Urinary bladder (tissue), 4 donors: ENCODE measurements around the gene C1orf198. TPM values are rescaled to one million over a fixed set of nuclear protein-coding genes. Genes with fewer than 3 reads are reported as not detected.

Experiments
- DNase-seq: peaks from one replicate; pipeline ENCODE4 v3.0.0-alpha.2; 2015; ENCODE audit errors: extremely low spot score
- H3K27ac ChIP-seq: one replicate; pipeline ENCODE4 v1.5.1; 2013; ENCODE audit warnings: low read depth, mild to moderate bottlenecking, moderate library complexity
- H3K36me3 ChIP-seq: one replicate; pipeline ENCODE4 v1.6.1; 2013; ENCODE audit warnings: mild to moderate bottlenecking, moderate library complexity; ENCODE audit not compliant: insufficient read depth
- H3K4me1 ChIP-seq: one replicate; pipeline ENCODE4 v1.6.1; 2013; ENCODE audit warnings: mild to moderate bottlenecking, moderate library complexity; ENCODE audit not compliant: insufficient read depth
- H3K4me3 ChIP-seq: one replicate; pipeline ENCODE4 v1.5.1; 2013; ENCODE audit warnings: low read depth, low read length
- WGBS: extraction: QIAGEN DNeasy Blood & Tissue Kit; methylation state at CpG from one replicate; pipeline ENCODE4 v1.1.7; 2013; 5-methylcytosine and 5-hydroxymethylcytosine counted together
- polyA plus RNA-seq: library from polyadenylated mRNA; stranded (reverse); fragments of 200-250 nt; gene quantifications from one replicate; pipeline ENCODE4 v1.2.3, GENCODE V29; 2013
- total RNA-seq: library from RNA; depleted of rRNA; stranded (reverse); fragments of >200 nt; gene quantifications from one replicate; pipeline ENCODE4 v1.2.3, GENCODE V29; 2014
- donor health status: healthy with polysubstance abuse.
- donor health status: healthy.

Gene C1orf198
- total and polyA plus RNA-seq, 2 donors: 35.6 to 55.1 TPM

DNA sequence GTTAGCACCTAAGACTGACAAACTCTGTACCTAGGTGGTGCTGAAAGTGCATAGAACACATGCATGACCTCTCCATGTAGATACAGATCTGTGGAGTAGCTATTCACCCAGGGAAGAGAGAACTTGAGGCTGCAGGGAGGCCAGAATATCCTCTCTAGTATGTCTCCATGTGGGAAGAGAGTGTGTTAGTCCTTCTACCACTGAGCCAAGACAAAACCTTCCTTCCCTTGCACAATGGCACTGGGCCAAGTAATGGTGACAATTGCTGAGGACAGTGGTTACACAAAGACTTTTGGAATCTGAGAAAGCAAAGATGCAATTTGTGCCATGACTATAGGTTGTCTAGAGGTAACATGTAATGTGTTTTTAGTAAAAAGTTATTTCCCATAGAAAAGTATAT, 52.3 kb downstream of the C1orf198 start:
- DNase-seq: no peak
- no peaks in the 10 kb centered on the region for H3K36me3 ChIP-seq
- H3K4me3 ChIP-seq: no peak overlapping the region
- H3K27ac ChIP-seq: no peak overlapping the region
- no peaks in the 10 kb centered on the region for H3K4me1 ChIP-seq

DNA sequence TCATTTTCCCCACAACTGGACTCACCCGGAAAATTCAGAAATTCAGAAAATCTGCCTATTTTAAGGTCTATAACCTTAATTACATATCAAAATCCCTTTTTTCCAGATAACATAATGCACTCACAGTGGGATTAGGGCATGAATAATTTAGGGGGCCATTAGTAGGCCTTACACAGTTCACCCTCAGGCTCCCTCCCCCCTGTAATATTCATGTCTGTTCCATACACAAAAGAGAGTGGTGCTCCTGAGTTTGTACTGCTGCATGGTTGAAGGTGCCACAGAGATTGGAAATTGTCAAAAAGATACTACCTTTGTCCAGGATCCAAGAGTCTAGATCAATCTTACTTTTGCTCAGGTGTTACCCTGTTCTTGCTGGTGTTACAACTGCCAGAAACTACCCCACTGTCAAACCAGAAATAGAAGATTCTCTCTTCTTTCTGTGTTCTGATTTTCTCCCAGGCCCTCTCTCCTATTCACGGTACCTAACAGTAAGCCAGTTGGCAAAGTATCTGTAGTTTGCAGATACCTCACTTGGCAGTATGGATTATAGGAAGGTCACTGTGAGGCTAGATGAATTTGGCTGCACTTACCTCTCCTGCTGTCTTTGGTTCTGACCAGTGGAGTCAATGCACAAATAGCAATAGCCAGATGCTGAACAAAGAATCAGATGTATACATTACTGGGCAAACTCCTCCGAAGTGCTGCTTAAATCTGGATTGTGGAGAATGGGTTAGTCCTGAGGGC, 53.2 kb downstream of the C1orf198 start:
- DNase-seq: no peak
- Histone ChIP-seq H3K27ac (no peak overlapping the region), H3K4me3 (no peak overlapping the region), H3K36me3 (no peaks in the 10 kb centered on the region), H3K4me1 (no peaks in the 10 kb centered on the region)
- 68% methylated on average over 3 of the region's 3 CpGs for WGBS

DNA sequence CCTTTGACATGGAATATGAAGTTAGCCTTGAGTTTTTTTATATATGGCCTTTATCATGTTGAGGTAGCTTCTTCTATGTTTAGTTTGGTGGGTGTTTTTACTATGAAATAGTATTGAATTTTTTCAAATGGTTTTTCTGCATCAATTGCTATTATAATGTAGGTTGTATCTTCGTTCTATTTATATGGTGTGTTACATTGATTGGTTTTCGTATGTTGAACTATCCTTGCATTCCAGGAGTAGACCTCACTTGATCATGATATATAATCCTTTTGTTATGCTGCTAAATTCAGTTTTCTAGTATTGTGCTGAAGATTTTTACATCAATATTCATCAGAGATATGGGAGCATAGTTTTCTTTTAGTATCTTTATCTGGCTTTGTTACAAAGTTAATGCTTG, 55.8 kb downstream of the C1orf198 start:
- WGBS: 95% methylated on average over 2 of the region's 2 CpGs
- Histone ChIP-seq H3K4me1 (no peaks in the 10 kb centered on the region), H3K27ac (no peak overlapping the region), H3K4me3 (no peak overlapping the region), H3K36me3 (no peaks in the 10 kb centered on the region)
- DNase-seq: no peak

DNA sequence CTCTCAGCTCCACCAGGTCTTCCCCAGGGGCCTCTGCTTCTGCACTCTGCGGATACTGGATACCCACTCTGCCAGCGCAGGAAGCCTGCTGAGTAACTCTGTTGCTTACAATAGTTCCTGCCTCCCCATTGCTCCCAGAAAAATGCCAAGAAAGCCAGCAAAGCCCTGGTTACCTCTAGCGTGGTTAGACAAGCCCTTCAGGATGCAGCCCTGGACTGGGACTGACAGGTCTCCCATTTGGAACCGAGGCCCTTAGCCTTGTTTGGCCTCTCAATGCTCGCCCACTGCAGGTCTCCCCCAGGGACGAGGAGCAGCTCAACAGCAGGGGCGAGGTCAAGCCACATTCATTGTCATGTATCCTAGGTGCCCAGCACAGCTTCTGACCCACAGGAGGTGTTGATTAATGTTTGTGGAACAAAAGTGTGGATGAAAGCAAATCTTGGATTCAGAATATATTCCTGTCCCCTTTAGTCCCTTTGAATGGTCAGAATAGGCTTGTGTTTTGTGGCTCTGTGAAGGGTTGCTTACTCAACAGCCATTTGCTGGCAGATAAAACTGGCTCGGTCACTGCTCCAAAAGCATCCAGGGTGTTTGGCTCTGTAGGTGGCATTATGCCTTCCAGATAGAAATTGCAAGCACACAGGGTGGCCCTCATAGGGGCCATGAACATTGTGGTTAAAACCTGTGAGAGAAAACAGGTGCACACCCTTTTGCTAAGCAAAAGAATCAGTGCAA, 58.9 kb downstream of the C1orf198 start:
- H3K4me3 ChIP-seq: no peak overlapping the region
- no peak overlapping the region for H3K27ac ChIP-seq
- no peaks in the 10 kb centered on the region for H3K4me1 ChIP-seq
- no peak for DNase-seq
- WGBS: 83% methylated on average over 8 of the region's 8 CpGs
- H3K36me3 ChIP-seq: no peaks in the 10 kb centered on the region

DNA sequence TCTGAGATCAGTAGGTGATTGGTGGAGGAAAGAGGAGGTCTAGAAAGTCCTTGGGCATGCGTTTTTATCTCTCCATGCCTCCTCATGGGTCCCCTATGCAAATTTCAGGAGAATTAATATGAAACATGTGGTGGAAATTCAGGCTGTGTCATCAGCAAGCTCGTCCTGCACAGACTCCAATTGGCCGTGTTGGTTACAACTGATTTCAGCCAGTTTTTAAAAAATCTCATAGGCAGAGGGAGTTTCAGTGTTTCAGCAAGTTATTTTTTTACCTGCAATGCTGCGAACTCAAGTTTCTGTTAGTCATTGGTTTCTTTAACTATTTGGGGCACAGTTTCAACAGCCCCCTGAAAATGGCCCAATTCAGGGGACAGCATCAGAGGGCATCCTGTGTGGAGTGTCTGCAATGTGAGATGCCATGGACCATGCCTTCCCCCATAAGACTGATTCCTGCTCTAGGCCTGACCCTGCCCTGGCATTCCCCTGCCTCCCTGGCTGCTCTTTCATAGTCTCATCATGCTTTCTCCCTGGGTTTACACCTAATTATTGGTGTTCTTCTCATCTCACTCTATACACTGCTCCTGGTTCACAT, 59.9 kb downstream of the C1orf198 start:
- Histone ChIP-seq H3K4me3 (no peak overlapping the region), H3K4me1 (no peaks in the 10 kb centered on the region), H3K36me3 (no peaks in the 10 kb centered on the region), H3K27ac (no peak overlapping the region)
- 49% methylated on average over 4 of the region's 4 CpGs for WGBS
- DNase-seq: no peak

DNA sequence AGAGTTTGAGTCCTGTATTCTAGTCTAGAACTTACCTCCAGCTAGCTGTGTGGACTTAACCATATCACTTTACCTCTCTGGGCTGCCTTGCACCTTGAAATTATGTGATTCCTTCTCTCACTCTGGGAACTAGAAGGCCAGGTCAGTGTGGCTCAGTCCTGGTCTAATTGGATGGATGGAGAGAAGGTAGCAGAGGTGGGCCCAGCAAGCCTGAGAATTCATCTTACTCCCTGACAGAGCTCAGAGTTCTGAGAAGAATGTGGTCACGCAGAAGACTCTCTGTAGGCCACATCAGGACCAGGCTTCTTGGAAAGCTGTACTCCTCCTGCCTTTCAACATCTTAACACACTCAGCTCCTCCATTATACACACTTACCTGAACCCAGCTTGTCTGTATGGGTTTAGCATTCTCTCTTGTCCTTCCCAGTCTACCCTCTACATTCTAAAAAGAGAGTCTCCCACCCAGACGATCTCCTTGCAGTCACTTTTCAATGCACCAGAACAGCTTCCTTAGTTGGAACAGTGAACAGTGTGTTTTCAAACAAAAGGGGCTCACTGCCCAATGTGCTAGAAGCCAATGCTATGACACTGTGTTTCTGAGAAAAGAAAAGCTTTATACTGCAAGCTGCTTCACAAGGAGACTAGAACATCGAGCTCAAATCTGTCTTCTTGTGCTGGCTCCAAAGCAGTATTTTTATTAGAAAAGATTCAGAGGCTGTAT, 60.6 kb downstream of the C1orf198 start:
- Histone ChIP-seq H3K36me3 (no peaks in the 10 kb centered on the region), H3K4me3 (no peak overlapping the region), H3K4me1 (no peaks in the 10 kb centered on the region), H3K27ac (no peak overlapping the region)
- no peak for DNase-seq
- WGBS: 53% methylated on average over 3 of the region's 3 CpGs

DNA sequence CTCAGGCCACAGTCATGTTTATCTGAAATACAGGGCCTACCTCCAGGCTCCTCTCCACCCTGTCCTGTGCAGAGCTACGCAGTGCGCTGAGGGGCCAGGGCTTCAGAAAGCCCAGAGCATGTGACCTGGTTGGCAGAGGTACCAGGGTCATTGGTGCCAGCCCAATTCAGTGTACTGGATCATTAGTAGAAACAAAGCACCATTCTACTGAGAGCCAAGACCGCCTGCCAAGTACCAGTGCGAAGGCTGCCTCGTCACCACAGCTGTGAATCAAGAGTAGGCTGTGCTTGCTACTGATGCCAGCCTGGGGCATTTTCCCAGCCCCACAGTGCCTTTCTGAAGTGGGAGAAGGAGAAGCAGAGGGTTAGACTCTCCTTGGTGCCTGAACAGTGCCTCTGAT, 61.3 kb downstream of the C1orf198 start:
- H3K4me1 ChIP-seq: no peaks in the 10 kb centered on the region
- 96% methylated on average over 5 of the region's 5 CpGs for WGBS
- no peak overlapping the region for H3K4me3 ChIP-seq
- no peak for DNase-seq
- H3K36me3 ChIP-seq: no peaks in the 10 kb centered on the region
- no peak overlapping the region for H3K27ac ChIP-seq

DNA sequence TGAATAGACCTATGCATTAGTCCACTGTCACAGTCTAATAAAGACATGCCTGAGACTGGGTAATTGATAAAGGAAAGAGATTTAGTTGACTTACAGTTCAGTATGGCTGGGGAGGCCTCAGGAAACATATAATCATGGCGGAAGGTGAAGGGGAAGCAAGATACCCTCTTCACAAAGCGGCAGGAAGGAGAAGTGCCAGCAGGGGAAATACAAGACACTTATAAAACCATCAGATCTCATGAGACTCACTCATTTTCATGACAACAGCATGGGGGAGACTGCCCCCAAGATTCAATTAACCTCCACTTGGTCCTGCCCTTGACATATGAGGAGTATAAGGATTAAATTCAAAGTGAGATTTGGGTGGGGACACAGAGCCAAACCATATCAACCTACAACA, 61.8 kb downstream of the C1orf198 start:
- no peak overlapping the region for H3K4me3 ChIP-seq
- 95% methylated on average over 2 of the region's 2 CpGs for WGBS

DNA sequence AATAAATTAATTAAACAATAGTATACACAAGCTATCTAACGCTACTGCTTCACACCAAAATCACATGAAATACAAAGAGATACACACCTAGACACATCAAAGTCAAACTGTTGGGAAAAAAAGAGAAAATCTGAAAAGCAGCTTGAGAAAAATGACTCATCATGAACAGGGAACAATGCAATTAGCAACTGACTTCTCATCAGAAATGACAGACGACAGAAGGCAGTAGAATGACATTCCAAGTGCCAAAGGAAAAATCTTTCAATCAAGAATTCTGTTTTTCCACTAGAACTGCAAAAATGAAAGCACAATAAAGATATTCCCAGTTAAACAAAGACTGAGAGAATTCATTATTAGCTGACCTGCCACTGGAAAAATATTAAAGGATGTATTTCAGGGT, 63.9 kb downstream of the C1orf198 start:
- DNase-seq: no peak
- no peak overlapping the region for H3K27ac ChIP-seq
- 87% methylated on average over 2 of the region's 2 CpGs for WGBS
- no peak overlapping the region for H3K4me3 ChIP-seq
- H3K36me3 ChIP-seq: no peaks in the 10 kb centered on the region
- H3K4me1 ChIP-seq: no peaks in the 10 kb centered on the region

More for the DNA sequence above, 61.8 kb downstream of the C1orf198 start:
- Histone ChIP-seq H3K36me3 (no peaks in the 10 kb centered on the region), H3K4me1 (no peaks in the 10 kb centered on the region), H3K27ac (no peak overlapping the region)
- DNase-seq: no peak

DNA sequence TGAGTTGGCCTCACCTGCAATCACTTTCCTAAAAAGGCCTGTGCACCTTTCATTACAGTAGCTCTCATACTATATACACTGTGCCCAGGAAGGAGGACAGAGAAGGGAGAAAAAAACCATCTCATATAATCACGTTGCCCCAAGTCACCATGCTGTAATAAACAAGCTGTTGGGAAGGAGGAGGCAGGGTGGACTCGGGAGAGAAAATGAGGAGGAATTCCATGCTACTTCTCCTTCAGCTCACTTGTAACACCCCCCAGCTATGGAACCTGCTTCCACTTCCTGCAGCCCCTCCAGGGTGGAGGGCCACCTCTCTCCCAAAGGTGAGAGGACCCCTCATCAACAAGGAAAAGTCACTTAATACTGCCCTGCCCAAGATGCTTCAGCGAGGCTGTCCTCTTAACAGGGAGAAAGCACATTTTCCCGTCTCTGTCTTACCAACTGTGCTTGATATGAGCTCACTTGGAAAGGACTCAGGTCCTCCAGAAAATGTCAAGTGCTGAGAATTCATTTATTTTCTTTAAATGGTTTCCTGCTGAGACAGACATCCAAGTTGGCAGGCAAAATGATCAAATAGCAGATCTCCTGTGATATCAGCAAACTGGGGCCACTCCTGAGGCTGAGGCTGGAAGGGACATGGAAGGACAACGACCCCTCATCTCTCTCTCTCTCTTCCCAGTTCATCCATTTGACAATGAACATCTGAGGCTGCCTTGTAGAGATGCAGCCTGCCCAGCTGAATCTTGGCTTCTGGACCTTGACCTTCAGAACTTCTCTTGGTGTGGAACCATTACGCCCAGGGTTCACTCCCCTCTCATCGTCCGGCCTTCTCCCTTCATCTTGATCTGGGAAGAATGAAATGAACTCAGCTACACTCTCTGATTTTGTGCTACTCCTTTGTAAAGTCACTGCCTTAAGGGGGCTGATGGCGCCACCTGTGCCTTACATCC, 67.2 kb downstream of the C1orf198 start:
- WGBS: 88% methylated on average over 9 of the region's 9 CpGs
- no peaks in the 10 kb centered on the region for H3K36me3 ChIP-seq
- H3K27ac ChIP-seq: no peak overlapping the region
- DNase-seq: no peak
- H3K4me1 ChIP-seq: no peaks in the 10 kb centered on the region
- H3K4me3 ChIP-seq: no peak overlapping the region

DNA sequence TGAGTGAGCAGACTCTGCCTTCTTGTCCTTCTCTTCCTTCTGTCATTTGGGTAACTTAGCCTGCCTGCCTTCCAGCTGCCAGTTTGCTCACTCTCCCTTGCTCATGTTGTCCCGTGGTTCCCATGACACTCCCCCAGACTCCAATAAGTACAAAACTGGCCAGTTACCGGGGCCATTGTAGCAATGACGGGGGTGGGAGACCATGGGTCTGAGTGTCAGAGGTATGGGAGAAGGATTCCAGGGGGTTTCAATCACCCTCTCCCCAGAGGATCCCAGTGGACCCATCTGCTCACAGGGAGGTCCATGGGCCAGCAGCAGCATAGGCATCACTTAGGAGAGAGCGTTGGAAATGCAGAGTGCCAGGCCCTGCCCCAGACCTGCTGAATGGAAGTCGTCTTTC, 69.8 kb downstream of the C1orf198 start:
- Histone ChIP-seq H3K36me3 (no peaks in the 10 kb centered on the region), H3K4me3 (no peak overlapping the region), H3K27ac (no peak overlapping the region), H3K4me1 (no peaks in the 10 kb centered on the region)
- DNase-seq: no peak
- 88% methylated on average over 5 of the region's 5 CpGs for WGBS

DNA sequence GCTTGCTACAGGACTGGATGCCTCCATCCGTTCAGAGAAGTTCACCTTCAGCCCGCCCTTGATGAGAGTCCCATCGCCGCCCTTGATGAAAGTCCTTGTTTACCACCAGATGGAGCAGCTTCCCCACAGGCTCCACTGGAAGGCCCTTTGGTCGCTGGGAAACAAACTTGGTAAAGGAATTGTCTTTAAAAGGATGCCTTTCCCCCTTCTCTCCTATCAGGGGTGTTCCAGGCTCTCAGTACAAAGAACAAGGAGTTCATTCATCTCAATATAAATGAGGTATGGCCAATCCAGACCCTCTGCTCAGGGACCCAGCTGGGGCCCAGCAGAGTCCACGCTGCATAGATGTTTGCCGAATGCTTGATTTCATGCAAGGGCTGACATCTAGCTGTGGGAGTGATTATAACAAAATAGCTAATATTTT, 70.4 kb downstream of the C1orf198 start:
- DNase-seq: no peak
- 25% methylated on average over 7 of the region's 7 CpGs for WGBS
- H3K36me3 ChIP-seq: no peaks in the 10 kb centered on the region

More for the DNA sequence above, 70.4 kb downstream of the C1orf198 start:
- no peaks in the 10 kb centered on the region for H3K4me1 ChIP-seq
- H3K27ac ChIP-seq: no peak overlapping the region
- no peak overlapping the region for H3K4me3 ChIP-seq
